Measurements from ENCODE around the gene PIK3CB.
"Not testable (repeated sequence)": the region's sequence is repeated elsewhere in the genome, so short reads cannot be mapped to it uniquely, and the experiment has no call there.

PIK3CB gene

GRCh38 chr3:138834596-138835396, at the start of gene PIK3CB:
Gene PIK3CB (minus strand): TSS chr3:138834928. CDS start chr3:138759343, 75,585 bp downstream.
- peak; percentile 82 for DNase-seq

GRCh38 chr3:138881233-138881632, 46.5 kb upstream of the PIK3CB start:
- no peak for DNase-seq

DNA sequence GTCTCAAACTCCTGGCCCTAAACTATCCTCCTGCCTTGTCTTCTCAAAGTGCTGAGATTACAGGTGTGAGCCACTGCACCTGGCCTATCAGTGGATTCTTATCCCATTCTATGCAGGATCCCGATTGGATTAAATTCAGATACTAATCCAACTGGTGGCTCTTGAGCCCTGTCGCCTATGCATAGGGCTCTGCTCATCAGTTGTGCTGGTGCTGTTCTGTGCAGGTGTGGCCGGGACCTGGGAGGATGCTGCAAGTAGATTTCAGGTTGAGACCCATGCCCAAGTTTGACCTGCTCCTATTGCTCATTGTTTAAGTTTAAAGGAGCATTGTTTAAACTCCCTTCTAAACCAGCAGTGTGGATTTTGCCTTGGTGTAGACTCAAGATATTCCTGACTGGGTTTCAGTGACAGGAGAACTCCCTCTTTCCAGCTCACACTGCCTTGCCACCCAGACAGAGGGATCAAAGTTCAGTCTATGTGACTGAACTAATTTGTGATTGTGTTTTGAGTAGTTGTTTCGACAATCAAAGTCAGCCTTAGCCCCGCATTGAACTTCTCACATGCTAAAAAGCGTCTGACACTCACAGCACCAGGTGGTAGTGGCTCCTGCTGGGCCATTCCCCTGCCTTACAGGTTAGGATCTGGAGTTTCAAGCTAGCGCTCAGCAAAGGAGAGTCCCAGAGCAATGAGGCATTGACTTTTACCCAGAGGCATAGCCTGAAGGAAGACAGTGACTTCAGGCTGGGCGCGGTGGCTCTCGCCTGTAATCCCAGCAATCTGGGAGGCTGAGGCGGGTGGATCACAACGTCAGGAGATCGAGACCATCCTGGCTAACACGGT, 45.0 kb upstream of the PIK3CB start:
- no peak for DNase-seq

DNA sequence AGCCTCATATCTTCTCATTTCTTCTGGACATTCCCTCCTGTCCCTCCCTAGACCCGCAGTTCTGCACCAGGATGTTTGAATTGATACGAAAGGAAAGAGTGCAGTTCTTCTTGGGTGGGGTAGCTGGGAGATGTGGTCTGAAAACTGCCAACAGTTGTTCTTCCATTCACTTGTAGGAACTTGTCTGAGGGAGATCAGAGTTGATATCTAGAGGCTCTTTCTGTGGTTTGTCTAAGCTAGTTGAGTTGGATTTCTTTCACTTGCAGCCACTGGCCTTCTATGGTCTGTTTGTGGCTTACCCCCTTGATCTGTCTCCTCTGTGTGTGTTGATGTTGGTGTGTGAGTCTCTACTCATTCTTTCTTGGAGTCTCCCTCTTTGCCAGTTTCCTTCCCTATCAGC, 42.5 kb upstream of the PIK3CB start:
- no peak for DNase-seq

DNA sequence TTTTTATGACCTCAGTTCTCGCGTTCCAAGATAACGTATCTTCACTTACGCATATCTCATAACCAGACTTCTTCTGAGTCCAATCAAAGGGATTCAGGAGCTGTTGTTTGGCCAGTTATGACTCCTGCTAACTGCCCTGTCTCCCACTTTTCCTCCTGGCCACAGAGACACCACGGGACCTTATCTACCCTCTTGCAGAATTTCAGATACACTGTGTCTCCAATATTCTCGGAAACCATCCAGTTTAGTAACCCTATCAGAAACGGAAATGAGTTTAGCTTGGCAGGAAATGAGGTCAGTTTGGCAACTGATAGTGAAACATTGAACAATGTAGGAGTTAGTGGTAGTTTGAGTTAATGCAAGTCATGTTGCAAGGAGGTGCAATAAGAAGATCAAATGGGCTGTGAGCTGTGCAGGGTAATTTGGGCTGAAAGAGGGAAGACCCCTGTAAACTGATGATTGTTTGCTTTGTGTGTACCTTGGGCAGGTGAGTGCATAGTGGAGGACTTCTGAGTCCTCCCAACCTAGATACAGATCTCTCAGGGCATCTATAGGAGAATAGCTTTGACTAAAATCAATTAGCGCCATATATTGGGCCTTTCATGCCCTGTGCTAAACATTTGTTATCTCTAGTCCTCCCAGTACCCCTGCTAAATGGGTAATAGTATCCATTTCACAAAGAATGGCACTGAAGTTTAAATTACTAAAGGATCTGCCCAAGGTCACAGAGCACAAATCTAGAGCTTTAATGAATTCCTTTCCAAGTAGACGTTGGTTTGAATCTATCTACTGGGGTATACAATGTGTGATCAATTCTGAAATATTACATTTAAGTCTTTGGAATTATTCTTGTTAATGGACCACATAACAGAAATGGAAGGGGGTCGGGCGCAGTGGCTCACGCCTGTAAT, 41.3 kb upstream of the PIK3CB start:
- DNase-seq = no peak

DNA sequence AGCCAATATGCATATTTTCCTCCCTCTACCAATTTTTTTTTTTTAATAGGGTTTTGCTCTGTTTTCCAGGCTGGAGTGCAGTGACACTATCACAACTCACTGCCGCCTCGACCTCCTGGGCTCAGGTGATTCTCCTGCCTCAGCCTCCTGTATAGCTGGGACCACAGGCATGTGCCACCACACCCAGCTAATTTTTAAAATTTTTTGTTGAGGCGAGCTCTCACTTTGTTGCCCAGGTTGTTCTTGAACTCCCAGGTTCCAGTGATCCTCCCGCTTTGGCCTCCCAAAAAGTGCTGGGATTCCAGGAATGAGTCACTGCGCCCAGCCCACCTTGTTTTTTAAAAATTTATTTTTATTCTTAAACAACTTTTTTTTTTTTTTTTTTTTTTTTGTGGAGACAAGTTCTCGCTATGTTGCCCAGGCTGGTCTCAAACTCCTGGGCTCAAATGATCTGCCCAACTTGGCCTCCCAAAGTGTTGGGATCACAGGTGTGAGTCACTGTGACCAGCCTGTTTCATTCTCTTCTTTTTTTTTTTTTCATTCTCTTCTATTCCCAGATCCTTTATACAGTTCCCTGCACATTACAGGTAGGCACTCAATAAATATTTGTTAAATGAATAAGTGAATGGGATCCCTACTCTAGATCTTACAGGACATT, 40.5 kb upstream of the PIK3CB start:
- no peak for DNase-seq

DNA sequence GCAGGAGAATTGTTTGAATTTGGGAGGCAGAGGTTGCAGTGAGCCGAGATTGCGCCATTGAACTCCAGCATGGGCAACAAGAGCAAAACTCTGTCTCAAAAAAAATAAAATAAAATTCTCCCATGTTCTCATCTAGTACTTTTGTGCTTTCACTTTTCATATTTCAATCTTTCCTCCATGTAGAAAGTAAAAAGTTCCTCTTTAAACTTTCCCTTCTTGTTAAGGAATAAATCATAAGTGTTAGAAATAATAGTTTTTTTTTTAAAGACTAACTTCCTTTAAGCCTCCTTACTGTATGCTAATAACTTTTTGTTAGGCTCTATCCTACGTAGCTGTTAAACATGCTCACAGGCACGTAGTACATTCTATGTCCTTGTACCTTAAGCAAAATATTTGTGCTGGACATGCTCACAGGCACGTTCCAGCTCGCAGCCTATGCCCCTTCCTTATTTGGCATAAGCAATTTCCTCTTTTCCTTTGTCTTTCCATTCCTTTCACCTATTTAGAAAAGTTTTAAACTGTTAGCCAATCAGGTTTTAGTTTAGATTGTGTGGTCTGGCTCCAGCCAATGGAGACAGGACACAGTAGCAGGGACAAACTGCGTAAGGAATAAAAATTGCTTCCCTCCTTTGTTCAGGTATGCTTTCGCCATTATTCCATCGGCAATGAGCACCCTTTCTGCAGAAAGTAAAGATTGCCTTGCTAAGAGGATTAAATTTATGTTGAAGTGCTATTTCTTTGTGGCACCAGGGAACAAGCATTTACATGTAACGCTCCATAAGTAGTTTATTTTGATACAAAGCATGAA, 38.9 kb upstream of the PIK3CB start:
- DNase-seq = no peak

DNA sequence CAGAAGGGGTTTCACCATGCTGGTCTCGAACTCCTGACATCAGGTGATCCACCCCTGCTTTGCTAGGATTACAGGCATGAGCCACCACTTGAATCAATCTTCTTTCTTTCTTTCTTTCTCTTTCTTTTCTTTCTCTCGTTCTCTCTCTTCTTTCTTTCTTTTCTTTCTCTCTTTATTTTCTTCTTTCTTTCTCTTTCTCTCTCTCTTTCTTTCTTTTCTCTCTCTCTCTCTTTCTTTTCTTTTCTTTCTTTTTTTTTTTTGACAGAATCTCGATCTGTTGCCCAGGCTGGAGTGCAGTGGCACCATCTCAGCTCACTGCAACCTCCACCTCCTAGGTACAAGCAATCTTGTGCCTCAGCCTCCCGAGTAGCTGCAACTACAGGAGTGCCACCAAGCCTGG, 37.9 kb upstream of the PIK3CB start:
- DNase-seq = no peak

- DNase-seq = no peak
Measured at GRCh38 chr3:138867996-138868395, 33.3 kb upstream of the PIK3CB start.

- no peak for DNase-seq
Measured at GRCh38 chr3:138863776-138864113, 29.0 kb upstream of the PIK3CB start.

DNA sequence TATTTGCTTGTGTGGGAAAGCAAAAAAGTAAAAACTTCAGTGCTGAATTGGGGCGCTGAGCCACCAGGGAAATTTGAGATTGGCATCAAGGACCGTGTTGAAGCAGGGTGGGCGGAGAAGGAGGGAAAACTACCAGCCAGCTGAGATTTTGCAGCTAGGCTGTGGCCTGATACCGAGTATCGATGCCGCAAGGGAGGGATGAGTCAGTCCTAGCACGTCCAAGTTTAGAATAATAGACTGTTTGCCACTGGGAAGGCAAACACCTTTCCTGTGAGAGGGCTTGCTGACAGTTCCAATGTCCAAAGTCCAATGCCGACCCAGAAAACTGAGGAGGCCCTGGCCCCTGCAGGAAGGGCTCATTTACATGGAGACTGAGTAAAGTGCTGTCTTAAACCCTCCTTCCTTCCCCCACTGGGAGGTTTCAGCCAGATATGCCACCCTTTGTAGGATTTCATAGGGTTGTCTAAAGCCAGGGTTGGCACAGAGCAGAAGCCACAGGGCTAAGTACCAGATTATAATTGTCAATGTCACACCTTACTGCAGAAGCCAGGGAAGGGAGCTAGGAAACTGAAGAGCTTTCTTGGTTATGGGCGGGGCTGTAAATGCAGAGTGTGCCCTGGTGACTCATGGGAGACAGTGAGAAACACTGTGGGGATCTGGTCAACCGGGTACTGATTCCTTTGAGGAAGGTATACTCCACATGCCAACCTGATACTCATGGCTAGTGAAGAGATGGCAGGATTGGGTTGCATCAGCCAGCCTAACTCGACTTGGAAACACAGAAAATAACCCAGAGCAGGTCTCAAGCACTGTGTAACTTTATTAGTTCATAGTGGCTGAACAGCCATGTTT, 28.4 kb upstream of the PIK3CB start:
- DNase-seq = no peak

DNA sequence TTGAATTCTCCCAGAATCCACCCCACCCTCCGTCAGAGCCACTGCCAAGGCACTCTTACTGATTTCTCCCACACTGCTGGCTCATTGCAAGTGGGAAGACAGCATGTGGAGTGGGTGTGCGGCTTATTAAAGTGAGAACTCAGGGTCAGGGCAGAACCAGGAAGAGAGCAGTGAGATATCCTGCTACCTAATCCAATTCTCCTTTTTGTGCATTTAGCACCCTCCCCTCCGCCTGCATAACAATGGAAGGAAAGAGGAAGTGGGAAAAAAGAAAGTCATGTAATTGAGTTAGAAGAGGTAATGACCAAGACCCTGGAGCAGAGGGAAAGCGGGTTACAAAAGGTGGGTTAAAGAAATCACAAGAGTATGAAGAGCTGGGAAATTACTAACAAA, 27.8 kb upstream of the PIK3CB start:
- no peak for DNase-seq

- no peak for DNase-seq
Measured at GRCh38 chr3:138861798-138862197, 27.1 kb upstream of the PIK3CB start.

DNA sequence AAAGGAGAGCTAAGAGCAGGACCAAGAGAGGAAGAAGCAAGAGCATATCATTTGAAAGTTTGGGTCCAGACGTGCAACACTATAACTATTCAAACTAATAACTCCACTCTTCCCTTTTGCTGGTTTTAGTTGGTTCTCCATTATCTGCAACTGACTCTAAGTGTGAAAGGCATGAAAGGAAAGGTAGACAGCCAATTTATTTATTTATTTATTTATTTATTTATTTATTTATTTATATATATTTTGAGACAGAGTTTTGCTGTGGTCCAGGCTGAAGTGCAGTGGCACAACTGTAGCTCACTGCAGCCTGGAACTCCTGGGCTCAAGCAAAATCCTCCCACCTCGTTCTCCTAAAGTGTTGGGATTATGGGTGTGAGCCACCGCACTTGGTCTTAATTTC, 22.1 kb upstream of the PIK3CB start:
- no peak for DNase-seq

DNA sequence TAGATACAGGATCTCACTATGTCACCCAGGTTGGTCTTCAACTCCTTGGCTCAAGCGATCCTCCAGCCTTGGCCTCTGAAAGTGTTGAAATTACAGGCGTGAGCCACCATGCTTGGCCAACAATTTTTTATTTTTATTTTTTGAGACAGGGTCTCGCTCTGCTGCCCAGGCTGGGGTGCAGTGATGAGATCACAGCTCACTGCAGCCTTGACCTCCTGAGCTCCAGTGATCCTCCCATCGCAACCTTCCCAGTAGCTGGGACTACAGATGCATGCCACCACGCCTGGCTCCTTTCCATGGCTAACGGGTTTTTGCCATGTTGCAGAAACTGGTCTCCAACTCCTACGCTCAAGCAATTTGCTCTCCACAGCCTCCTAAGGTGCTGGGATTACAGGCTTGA, 20.2 kb upstream of the PIK3CB start:
- no peak for DNase-seq

DNA sequence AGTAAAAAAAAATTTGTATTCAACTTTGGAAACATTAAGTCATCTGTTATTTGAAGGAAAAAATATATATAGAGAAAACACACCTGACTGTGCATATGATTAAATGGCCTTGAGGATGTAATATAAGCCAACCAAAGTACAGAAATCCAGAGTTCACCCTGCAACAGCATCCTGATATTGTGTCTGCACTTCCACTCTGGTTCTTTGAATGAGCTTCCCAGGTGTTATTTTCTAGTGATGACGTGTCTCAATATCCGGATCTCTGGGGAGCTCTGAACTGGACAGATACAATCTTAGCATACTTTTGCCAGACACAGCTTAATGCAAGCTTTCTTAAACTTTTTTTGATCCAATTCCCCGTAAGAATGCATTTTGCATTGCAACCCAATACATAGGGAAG, 19.5 kb upstream of the PIK3CB start:
- DNase-seq = no peak

DNA sequence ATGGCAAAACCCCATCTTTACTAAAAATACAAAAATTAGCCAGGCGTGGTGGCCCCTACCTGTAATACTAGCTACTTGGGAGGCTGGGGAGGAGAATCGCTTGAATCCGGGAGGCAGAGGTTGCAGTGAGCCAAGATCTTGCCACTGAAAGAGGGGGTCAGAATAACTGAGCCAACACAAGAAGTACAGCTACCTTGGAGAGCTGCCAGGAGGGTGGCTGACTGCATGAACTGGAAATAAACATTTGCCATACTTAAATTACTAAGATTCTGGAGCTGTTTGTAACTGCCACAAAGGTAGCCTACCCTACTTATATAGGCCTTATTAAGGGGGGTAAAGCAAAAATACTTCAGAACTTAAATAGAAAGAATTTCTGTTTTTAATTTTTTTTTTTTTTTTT, 15.4 kb upstream of the PIK3CB start:
- DNase-seq = no peak

- DNase-seq = no peak
Measured at GRCh38 chr3:138849222-138849940, 14.7 kb upstream of the PIK3CB start.

GRCh38 chr3:138848696-138849095, 14.0 kb upstream of the PIK3CB start:
- no peak for DNase-seq

DNA sequence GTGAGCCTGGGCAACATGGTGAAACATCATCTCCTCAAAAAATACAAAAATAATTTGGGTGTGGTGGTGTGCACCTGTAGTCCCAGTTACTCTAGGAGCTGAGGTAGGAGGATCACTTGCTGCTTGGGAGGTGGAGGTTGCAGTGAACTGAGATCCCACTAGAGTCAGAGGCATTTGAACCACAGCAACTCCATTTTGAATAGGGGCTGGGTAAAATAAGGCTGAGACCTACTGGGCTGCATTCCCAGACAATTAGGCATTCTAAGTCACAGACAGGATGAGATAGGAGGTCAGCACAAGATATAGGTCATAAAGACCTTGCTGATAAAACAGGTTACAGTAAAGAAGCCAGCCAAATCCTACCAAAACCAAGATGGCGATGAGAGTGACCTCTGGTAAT, 12.1 kb upstream of the PIK3CB start:
- DNase-seq = not testable (repeated sequence)
